SK-N-MC (cell line): ENCODE results near the gene METTL5.
"Not testable (repeated sequence)": the region's sequence is repeated elsewhere in the genome, so short reads cannot be mapped to it uniquely, and the experiment has no call there.

Source experiments
- DNase-seq: peaks from one replicate; pipeline ENCODE4 v3.0.0-alpha.2; 2011; ENCODE audit warnings: low read depth, low spot score
- H3K27ac ChIP-seq: fragments of 200-600 bp; sonication (generic); 2 replicates; pipeline ENCODE4 v1.5.1; 2016; ENCODE audit warnings: mixed run types
- H3K36me3 ChIP-seq: fragments of 200-600 bp; sonication (generic); 2 replicates; pipeline ENCODE4 v1.6.1; 2017; ENCODE audit warnings: antibody characterized with exemption, low read length, mixed read lengths; ENCODE audit not compliant: insufficient read depth
- H3K4me3 ChIP-seq: fragments of 200-600 bp; sonication (generic); 2 replicates; pipeline ENCODE4 v1.5.1; 2016
- H3K9ac ChIP-seq: fragments of 200-600 bp; sonication (generic); 2 replicates; pipeline ENCODE4 v1.8.0; 2017; ENCODE audit warnings: mixed run types, mixed read lengths; ENCODE audit not compliant: insufficient read length
- H3K9me3 ChIP-seq: fragments of 200-600 bp; sonication (generic); 2 replicates; pipeline ENCODE4 v1.6.1; 2017; ENCODE audit warnings: low read depth, mild to moderate bottlenecking, antibody characterized with exemption, low read length, moderate library complexity, mixed read lengths
- EZH2 ChIP-seq: fragments of 200-600 bp; sonication (generic); IDR thresholded peaks from one replicate; pipeline ENCODE4 v1.6.1; 2017; ENCODE audit warnings: antibody characterized with exemption
- FOXP2 ChIP-seq: optimal IDR thresholded peaks from 2 replicates; pipeline ENCODE3; 2011; ENCODE audit warnings: mild to moderate bottlenecking, moderate library complexity; ENCODE audit not compliant: insufficient read depth; ENCODE audit errors: extremely low read length, control extremely low read depth
- POLR2AphosphoS5 ChIP-seq: IDR thresholded peaks from 2 replicates; pipeline ENCODE4 v1.6.1; 2012; ENCODE audit warnings: mild to moderate bottlenecking, low read depth, low read length, borderline replicate concordance

The METTL5 gene

DNA sequence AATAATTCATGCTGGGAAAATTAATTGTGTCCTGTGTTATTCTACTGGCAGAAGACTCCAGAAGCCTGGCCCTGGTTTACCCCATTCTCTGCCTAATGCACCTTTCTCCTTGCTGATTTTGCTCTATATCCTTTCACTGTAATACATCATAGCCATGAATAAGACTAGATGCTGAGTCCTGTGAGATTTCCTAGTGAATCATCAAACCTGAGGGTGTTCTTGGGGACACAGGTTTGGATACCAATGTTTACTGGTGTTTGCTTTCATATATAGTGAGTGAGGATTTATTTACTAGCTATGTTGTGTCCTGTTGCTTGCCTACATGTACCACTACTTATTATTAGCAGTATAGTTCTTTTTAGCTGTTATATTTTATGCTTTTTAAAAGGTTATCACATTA is 6.5 kb downstream of the METTL5 start:
- no peak for DNase-seq

DNA sequence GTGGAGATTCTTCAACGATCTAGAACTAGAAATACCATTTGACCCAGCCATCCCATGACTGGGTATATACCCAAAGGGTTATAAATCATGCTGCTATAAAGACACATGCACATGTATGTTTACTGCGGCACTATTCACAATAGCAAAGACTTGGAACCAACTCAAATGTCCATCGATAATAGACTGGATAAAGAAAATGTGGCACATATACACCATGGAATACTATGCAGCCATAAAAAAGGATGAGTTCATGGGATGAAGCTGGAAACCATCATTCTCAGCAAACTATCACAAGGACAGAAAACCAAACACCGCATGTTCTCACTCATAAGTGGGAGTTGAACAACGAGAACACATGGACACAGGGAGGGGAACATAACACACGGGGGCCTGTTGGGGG is 7.3 kb downstream of the METTL5 start:
- DNase-seq, H3K9ac ChIP-seq, H3K27ac ChIP-seq, H3K4me3 ChIP-seq, H3K9me3 ChIP-seq: not testable (repeated sequence)
- peaks cover 83% of the 10 kb centered on the region for H3K36me3 ChIP-seq

More for the DNA sequence above, 6.5 kb downstream of the METTL5 start:
- Histone ChIP-seq H3K27ac (0 out of 2 replicates have a peak overlapping the region, but pooled peaks have one; percentile 2), H3K9ac (no peak overlapping the region), H3K36me3 (peaks cover 78% of the 10 kb centered on the region), H3K9me3 (no peaks in the 10 kb centered on the region), H3K4me3 (no peak overlapping the region)
- TF ChIP-seq POLR2AphosphoS5 (0 out of 2 replicates have a peak, but pooled peaks have one; percentile 1), EZH2 (no peak)

- DNase-seq, H3K9me3 ChIP-seq, H3K9ac ChIP-seq, H3K27ac ChIP-seq, H3K4me3 ChIP-seq: not testable (repeated sequence)
- H3K36me3 ChIP-seq: peaks cover 85% of the 10 kb centered on the region
Measured at GRCh38 chr2:169816961-169817360, 7.7 kb downstream of the METTL5 start.

DNA sequence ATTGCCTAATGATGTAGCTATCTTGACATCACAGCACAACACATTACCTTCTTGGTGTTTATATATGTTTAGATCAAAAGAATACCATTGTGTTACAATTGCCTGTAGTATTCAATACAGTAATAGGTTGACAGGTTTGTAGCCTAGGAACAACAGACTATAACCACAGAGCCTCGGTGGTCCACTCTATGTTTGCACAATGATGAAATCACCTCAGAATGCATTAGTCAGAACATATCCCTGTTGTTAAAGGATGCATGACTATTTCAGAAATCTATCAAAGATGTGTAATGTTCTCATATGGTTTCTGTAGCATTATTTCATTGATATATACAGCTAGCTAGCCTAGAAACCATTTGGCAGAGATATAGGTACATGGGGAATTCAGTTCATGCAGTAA is 8.9 kb downstream of the METTL5 start:
- H3K27ac ChIP-seq: no peak overlapping the region

DNA sequence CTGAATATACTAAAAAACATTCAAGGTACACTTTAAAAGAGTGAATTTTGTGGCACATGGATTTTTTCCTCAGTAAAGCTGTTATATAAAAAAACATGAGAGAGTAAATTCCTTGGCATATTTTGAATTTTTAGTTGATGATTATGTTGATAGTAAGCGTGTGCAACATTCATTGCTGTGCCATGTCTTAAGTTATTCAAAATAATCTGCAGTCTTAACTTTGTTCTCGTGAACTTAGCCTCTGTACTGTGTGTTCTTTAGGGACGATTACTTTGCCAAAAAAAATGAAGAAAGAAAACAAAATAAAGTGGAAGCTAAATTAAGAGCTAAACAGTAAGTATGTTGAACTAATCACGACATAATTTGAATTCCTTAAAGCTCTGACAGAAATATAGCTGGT is 16.5 kb downstream of the METTL5 start:
- H3K36me3 ChIP-seq: peaks cover 85% of the 10 kb centered on the region
- no peaks in the 10 kb centered on the region for H3K9me3 ChIP-seq
- DNase-seq: no peak
- no peak overlapping the region for H3K4me3 ChIP-seq
- H3K9ac ChIP-seq: no peak overlapping the region
- no peak for TF ChIP-seq FOXP2
- TF ChIP-seq POLR2AphosphoS5: no peak
- TF ChIP-seq EZH2: no peak
- H3K27ac ChIP-seq: no peak overlapping the region

More for the DNA sequence above, 8.9 kb downstream of the METTL5 start:
- Histone ChIP-seq H3K9me3 (no peaks in the 10 kb centered on the region), H3K9ac (no peak overlapping the region), H3K4me3 (no peak overlapping the region), H3K36me3 (peaks cover 85% of the 10 kb centered on the region)
- no peak for DNase-seq
- TF ChIP-seq POLR2AphosphoS5 (no peak), FOXP2 (no peak), EZH2 (no peak)

- no peak for TF ChIP-seq FOXP2
- TF ChIP-seq POLR2AphosphoS5: no peak
- no peak for TF ChIP-seq EZH2
- Histone ChIP-seq H3K9ac (no peak overlapping the region), H3K4me3 (no peak overlapping the region), H3K27ac (peak overlapping the region; percentile 49), H3K36me3 (peaks cover 86% of the 10 kb centered on the region), H3K9me3 (no peaks in the 10 kb centered on the region)
- no peak for DNase-seq
Measured at GRCh38 chr2:169806586-169806985, 18.1 kb downstream of the METTL5 start.

DNA sequence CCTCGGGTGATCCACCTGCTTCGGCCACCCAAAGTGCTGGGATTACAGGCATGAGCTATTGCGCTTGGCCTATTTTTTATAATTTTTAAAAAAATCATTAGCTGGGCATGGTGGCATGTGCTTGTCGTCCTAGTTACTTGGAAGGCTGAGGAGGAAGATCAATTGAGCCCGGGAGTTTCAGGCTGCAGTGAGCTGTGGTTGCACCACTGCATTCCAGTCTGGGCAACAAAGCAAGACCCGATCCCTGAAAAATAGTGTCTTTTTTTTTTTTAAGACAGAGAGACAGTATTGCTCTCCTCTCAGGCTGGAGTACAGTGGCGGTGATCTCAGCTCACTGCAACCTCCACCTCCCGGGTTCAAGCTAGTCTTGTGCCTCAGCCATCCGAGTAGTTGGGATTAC is 21.2 kb downstream of the METTL5 start:
- no peak for DNase-seq

DNA sequence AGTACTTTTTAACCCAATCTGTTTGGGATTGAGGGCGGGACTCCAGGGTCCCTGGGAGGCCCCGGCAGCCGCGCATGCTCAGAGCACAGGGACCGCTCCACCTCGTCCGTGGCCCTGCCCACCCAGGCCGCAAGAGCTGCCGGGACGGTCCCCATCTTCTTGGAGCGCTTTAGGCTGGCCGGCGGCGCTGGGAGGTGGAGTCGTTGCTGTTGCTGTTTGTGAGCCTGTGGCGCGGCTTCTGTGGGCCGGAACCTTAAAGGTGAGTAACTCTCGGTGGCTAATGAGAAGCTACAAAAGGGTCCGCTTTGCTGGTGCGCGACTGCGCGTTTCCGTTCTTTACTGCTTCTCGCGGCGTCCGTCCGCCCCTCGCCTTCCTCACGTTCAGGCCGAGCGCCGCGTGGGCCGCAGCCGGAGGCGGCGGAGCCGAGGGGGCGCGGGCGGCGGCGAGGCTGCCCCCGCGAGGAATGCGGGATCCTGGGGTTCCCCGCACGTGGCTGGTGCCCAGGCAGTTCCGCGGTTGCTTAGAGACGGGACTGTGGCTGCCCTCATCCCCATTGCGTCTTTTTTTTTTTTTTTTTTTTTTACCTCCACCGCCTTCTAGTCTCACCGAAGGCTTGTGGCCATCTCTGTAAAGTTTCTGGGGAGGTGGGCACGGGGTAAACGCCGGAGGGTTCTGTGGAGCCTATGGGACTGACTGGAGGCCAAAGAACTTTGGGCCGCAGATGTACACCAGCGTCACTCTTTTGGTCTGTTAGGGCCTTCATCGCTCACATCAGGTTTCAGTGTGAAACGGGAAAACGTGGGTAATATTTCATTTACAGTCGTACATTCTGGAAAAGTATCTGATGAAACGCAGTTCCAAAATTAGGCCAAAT is 25.8 kb downstream of the METTL5 start, which contains the start of gene SSB:
SSB (plus strand) TSS at position 154 of the 875 bp plus-strand sequence. CDS start 2,090 bp downstream, outside the sequence.
- peak within 1 kb of the TSS; percentile 93 for H3K4me3 ChIP-seq
- H3K36me3 ChIP-seq: peaks cover 34% of the 10 kb centered on the region
- H3K9ac ChIP-seq: peak within 1 kb of the TSS; percentile 92
- TF ChIP-seq FOXP2 (no peak), POLR2AphosphoS5 (peak; percentile 99)
- DNase-seq: peak; percentile 40
- no peaks in the 10 kb centered on the region for H3K9me3 ChIP-seq
- H3K27ac ChIP-seq: peak within 1 kb of the TSS; percentile 58; the same call in 1 of the 2 replicates

More for the DNA sequence above, 21.2 kb downstream of the METTL5 start:
- TF ChIP-seq FOXP2 (no peak), POLR2AphosphoS5 (no peak), EZH2 (no peak)
- Histone ChIP-seq H3K36me3 (peaks cover 69% of the 10 kb centered on the region), H3K9ac (no peak overlapping the region), H3K4me3 (no peak overlapping the region), H3K9me3 (no peaks in the 10 kb centered on the region), H3K27ac (no peak overlapping the region)

DNA sequence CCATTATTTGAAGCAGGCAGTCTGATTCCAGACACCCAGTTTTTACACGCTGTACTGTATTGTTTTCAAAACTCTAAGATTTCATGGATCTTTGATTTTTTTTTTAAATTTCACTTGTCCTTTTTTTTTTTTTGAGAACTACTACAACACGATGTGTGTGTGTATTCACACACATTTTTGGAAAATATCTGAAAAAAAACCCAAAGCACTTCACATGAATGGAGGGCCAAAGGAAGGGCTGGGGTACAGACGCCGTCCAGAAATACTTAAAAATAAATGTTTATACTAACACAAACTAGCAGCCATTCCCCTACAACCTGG is 26.3 kb downstream of the METTL5 start:
- no peak for TF ChIP-seq POLR2AphosphoS5
- TF ChIP-seq FOXP2: no peak
- no peak for TF ChIP-seq EZH2
- H3K4me3 ChIP-seq: peak overlapping the region; percentile 93
- peaks cover 28% of the 10 kb centered on the region for H3K36me3 ChIP-seq
- no peak overlapping the region for H3K27ac ChIP-seq
- DNase-seq: no peak
- peak overlapping the region; percentile 38 for H3K9ac ChIP-seq
- H3K9me3 ChIP-seq: no peaks in the 10 kb centered on the region
